GM13976 (cell line): ENCODE measurements around the gene TNS2.

Experiments used
- DNase-seq: peaks from one replicate; pipeline ENCODE4 v3.0.0; 2012; ENCODE audit warnings: low spot score
- CTCF ChIP-seq: IDR thresholded peaks from 2 replicates; pipeline ENCODE4 v1.5.1; 2012; ENCODE audit warnings: borderline replicate concordance, mild to moderate bottlenecking; ENCODE audit not compliant: insufficient read depth; ENCODE audit errors: extremely low read depth, missing control alignments, control extremely low read depth
- in situ Hi-C: fragments of 300-500 bp; cut with MboI; formaldehyde crosslinking; loops from one replicate; pipeline ENCODE4 v1.12.0; 2022; ENCODE audit warnings: low sequenced_read_pairs, mixed read lengths, inconsistent platforms; ENCODE audit not compliant: unreplicated experiment

Gene TNS2

GRCh38 chr12:53049571-53050318 lies at the start of gene TNS2:
Gene TNS2, plus strand, starts transcription at chr12:53050065. Its CDS starts 121 bp downstream, at chr12:53050186.
- DNase-seq, result no peak
- in situ Hi-C loops, result no loop called here
- no peak for TF ChIP-seq CTCF

GRCh38 chr12:53004178-53004577 lies 45.7 kb upstream of the TNS2 start:
- in situ Hi-C loops, result no loop called here
- TF ChIP-seq CTCF, result no peak
- no peak for DNase-seq

GRCh38 chr12:53004582-53004981 lies 45.3 kb upstream of the TNS2 start:
- no peak for TF ChIP-seq CTCF
- in situ Hi-C loops, result no loop called here
- no peak for DNase-seq

- DNase-seq, result no peak
- in situ Hi-C loops, result no loop called here
- TF ChIP-seq CTCF, result no peak
Measured at GRCh38 chr12:53005215-53005985, 44.5 kb upstream of the TNS2 start.

GRCh38 chr12:53005986-53006809 lies 43.7 kb upstream of the TNS2 start, which contains the start of gene EIF4B:
Gene EIF4B, plus strand, starts transcription at chr12:53006456. Its CDS starts 28 bp downstream, at chr12:53006484.
- no peak for TF ChIP-seq CTCF
- peak; percentile 98 for DNase-seq
- in situ Hi-C loops, result no loop called here

- no peak for TF ChIP-seq CTCF
- in situ Hi-C loops, result no loop called here
- DNase-seq, result peak; percentile 81
Measured at GRCh38 chr12:53006810-53007309, 43.0 kb upstream of the TNS2 start.
